ENCODE results near the gene PEX16. TPM values are rescaled to one million over a fixed set of nuclear protein-coding genes. Genes with fewer than 3 reads are reported as not detected.
"Not testable (repeated sequence)": the region's sequence is repeated elsewhere in the genome, so short reads cannot be mapped to it uniquely, and the experiment has no call there.

Gene PEX16
- total RNA-seq, 1 donor from 2014 or later, result 8.5 TPM

GRCh38 chr11:45905095-45905494 lies 12.6 kb downstream of the PEX16 start:
- intact Hi-C loops (cut with DNase I), result no loop called here
- no peak for DNase-seq
- ATAC-seq (ENCODE audit: poor library complexity), result no peak

GRCh38 chr11:45904309-45904915 lies 13.3 kb downstream of the PEX16 start:
- intact Hi-C loops (cut with DNase I), result no loop called here
- no peak for DNase-seq
- ATAC-seq (ENCODE audit: poor library complexity), result no peak

GRCh38 chr11:45902452-45903380 lies 15.0 kb downstream of the PEX16 start:
- ATAC-seq (ENCODE audit: poor library complexity) (no peak), DNase-seq (no peak)
- intact Hi-C loops (cut with DNase I), result no loop called here

GRCh38 chr11:45901626-45902025 lies 16.1 kb downstream of the PEX16 start:
- ATAC-seq (ENCODE audit: poor library complexity) (no peak), DNase-seq (no peak)
- intact Hi-C loops (cut with DNase I), result no loop called here

GRCh38 chr11:45900916-45901617 lies 16.6 kb downstream of the PEX16 start:
- ATAC-seq (ENCODE audit: poor library complexity), result peak; percentile 40
- DNase-seq, result peak; percentile 66
- intact Hi-C loops (cut with DNase I), result no loop called here

GRCh38 chr11:45900175-45900800 lies 17.4 kb downstream of the PEX16 start:
- DNase-seq; intact Hi-C loops (cut with DNase I): not testable (repeated sequence)
- peak; percentile 34 for ATAC-seq (ENCODE audit: poor library complexity)

GRCh38 chr11:45899448-45900174 lies 18.1 kb downstream of the PEX16 start:
- intact Hi-C loops (cut with DNase I), result no loop called here
- peak; percentile 90 for DNase-seq
- peak; percentile 84 for ATAC-seq (ENCODE audit: poor library complexity)

GRCh38 chr11:45899086-45899447 lies 18.6 kb downstream of the PEX16 start:
- intact Hi-C loops (cut with DNase I), result no loop called here
- DNase-seq (no peak), ATAC-seq (ENCODE audit: poor library complexity) (no peak)

- intact Hi-C loops (cut with DNase I), result no loop called here
- no peak for DNase-seq
- no peak for ATAC-seq (ENCODE audit: poor library complexity)
Observed at GRCh38 chr11:45897556-45897955, 20.1 kb downstream of the PEX16 start.

GRCh38 chr11:45896422-45896984 lies 21.2 kb downstream of the PEX16 start:
- ATAC-seq (ENCODE audit: poor library complexity), result no peak
- no peak for DNase-seq
- intact Hi-C loops (cut with DNase I), result no loop called here

GRCh38 chr11:45895553-45896259 lies 22.0 kb downstream of the PEX16 start:
- ATAC-seq (ENCODE audit: poor library complexity) (no peak), DNase-seq (no peak)
- intact Hi-C loops (cut with DNase I), result no loop called here

- ATAC-seq (ENCODE audit: poor library complexity) (no peak), DNase-seq (no peak)
- intact Hi-C loops (cut with DNase I), result no loop called here
Observed at GRCh38 chr11:45894555-45895247, 23.0 kb downstream of the PEX16 start.

- DNase-seq (no peak), ATAC-seq (ENCODE audit: poor library complexity) (peak; percentile 61)
- intact Hi-C loops (cut with DNase I), result no loop called here
Observed at GRCh38 chr11:45892856-45893255, 24.8 kb downstream of the PEX16 start.

GRCh38 chr11:45890886-45891550 lies 26.7 kb downstream of the PEX16 start:
- intact Hi-C loops (cut with DNase I), result no loop called here
- DNase-seq, result peak; percentile 13

GRCh38 chr11:45889966-45890365 lies 27.7 kb downstream of the PEX16 start:
- ATAC-seq (ENCODE audit: poor library complexity), result no peak
- intact Hi-C loops (cut with DNase I), result no loop called here

More at GRCh38 chr11:45890886-45891550, 26.7 kb downstream of the PEX16 start:
- ATAC-seq (ENCODE audit: poor library complexity), result no peak

GRCh38 chr11:45889555-45889954 lies 28.1 kb downstream of the PEX16 start:
- intact Hi-C loops (cut with DNase I), result no loop called here
- ATAC-seq (ENCODE audit: poor library complexity), result no peak
- no peak for DNase-seq

More at GRCh38 chr11:45889966-45890365, 27.7 kb downstream of the PEX16 start:
- no peak for DNase-seq
